ENCODE results near the gene HOXB9.

DNA sequence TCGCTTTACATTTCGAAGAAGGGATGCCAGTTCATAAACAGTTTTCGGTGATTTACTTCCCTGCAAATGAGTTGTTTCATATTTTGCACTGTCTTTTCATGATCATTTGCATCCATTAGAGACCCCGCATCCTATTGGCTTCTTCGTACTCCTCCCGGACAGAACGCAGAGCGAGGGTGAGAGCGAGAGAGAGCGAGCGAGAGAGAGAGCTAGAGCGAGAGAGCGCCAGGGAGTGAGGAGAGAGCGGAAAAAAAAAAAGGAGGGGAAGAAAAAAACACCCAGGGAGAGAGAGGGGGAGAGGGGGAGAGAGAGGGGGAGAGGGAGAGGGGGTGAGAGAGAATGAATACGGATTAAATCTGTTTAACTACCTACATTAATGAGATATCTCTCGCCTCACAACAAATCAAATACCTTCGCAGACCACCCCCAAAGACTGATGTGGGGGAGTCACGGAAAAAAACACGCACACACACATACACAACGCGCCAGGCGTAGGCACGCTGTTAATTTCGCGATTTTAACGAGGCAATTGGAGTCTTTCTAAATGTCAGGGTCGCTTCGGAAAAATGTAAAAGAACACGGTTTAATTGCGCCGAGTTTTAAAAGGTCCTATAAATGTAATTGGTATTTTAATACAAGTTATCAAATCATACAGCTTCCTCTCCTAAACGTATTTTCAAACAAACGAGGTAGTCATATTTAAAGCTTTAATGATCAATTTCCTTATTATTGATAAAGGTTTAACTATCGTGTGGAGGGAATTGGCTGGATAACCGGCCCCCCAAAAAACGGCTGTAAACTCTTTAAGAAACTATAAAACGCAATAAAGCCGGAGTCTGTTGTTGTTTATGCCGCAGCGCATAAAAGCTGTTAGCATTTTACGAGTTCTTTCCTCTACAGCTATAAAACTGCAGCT lies 10.9 kb downstream of the HOXB9 start, which contains the start of gene HOXB8:
- TF ChIP-seq, protein P1, sequence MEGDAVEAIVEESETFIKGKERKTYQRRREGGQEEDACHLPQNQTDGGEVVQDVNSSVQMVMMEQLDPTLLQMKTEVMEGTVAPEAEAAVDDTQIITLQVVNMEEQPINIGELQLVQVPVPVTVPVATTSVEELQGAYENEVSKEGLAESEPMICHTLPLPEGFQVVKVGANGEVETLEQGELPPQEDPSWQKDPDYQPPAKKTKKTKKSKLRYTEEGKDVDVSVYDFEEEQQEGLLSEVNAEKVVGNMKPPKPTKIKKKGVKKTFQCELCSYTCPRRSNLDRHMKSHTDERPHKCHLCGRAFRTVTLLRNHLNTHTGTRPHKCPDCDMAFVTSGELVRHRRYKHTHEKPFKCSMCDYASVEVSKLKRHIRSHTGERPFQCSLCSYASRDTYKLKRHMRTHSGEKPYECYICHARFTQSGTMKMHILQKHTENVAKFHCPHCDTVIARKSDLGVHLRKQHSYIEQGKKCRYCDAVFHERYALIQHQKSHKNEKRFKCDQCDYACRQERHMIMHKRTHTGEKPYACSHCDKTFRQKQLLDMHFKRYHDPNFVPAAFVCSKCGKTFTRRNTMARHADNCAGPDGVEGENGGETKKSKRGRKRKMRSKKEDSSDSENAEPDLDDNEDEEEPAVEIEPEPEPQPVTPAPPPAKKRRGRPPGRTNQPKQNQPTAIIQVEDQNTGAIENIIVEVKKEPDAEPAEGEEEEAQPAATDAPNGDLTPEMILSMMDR (IDR thresholded peaks at IDR 0.05; ENCODE audit: insufficient read depth, low read length), result no peak
- TF ChIP-seq SPI1 (IDR thresholded peaks at IDR 0.05; ENCODE audit: borderline replicate concordance, low read depth), result no peak
- TF ChIP-seq POLR2AphosphoS5 (IDR thresholded peaks at IDR 0.05; ENCODE audit: low read depth), result no peak
- TF ChIP-seq GABPA (IDR thresholded peaks at IDR 0.05; ENCODE audit: low read depth), result no peak
